Ovary (tissue), 3 donors: ENCODE measurements around the gene TMCO4.

Experiments used
- EP300 ChIP-seq: sonication (generic); formaldehyde crosslinking; IDR thresholded peaks from one replicate; pipeline ENCODE4 v1.6.1; 2017; ENCODE audit warnings: antibody characterized with exemption
- POLR2A ChIP-seq: fragments of 450-650 bp; IDR thresholded peaks from one replicate; pipeline ENCODE4 v1.6.1; 2017; ENCODE audit warnings: antibody characterized with exemption, mild to moderate bottlenecking, moderate library complexity
- TF ChIP-seq, protein P1 (sequence below), 3 donors: fragments of 450-650 bp in 2 of 3; fragments of 200-600 bp in 1 of 3; IDR thresholded peaks; one replicate each; pipeline versions ENCODE4 v1.5.1 to v1.8.0; 2016 to 2022; ENCODE audit warnings: antibody characterized with exemption in 3 of 3, mild to moderate bottlenecking in 1 of 3
- donor health status: DM: no; HTN: no; CAD: no.

GRCh38 chr1:19684677-19685076 is 115.0 kb downstream of the TMCO4 start:
- TF ChIP-seq, protein P1, sequence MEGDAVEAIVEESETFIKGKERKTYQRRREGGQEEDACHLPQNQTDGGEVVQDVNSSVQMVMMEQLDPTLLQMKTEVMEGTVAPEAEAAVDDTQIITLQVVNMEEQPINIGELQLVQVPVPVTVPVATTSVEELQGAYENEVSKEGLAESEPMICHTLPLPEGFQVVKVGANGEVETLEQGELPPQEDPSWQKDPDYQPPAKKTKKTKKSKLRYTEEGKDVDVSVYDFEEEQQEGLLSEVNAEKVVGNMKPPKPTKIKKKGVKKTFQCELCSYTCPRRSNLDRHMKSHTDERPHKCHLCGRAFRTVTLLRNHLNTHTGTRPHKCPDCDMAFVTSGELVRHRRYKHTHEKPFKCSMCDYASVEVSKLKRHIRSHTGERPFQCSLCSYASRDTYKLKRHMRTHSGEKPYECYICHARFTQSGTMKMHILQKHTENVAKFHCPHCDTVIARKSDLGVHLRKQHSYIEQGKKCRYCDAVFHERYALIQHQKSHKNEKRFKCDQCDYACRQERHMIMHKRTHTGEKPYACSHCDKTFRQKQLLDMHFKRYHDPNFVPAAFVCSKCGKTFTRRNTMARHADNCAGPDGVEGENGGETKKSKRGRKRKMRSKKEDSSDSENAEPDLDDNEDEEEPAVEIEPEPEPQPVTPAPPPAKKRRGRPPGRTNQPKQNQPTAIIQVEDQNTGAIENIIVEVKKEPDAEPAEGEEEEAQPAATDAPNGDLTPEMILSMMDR (IDR thresholded peaks at IDR 0.05): no peak
- TF ChIP-seq POLR2A (no peak), EP300 (no peak)
